Measurements from ENCODE around the gene FAM169A.

GRCh38 chr5:74866596-74867162 lies 492 bp upstream of the FAM169A start:
- TF ChIP-seq CTCF (IDR thresholded peaks at IDR 0.05; ENCODE audit: low read depth, low read length, poor library complexity, severe bottlenecking) = no peak
- no peak for TF ChIP-seq EZH2phosphoT487 (IDR thresholded peaks at IDR 0.05; ENCODE audit: borderline replicate concordance, low read length)

Measured in DOHH2 (cell line).